ES-I3 (cell line): ENCODE results near the gene FZD4.
"Not testable (repeated sequence)": the region's sequence is repeated elsewhere in the genome, so short reads cannot be mapped to it uniquely, and the experiment has no call there.

Experiments
- H3K36me3 ChIP-seq: 2 replicates; pipeline ENCODE4 v1.6.1; 2013; ENCODE audit warnings: mild to moderate bottlenecking, low read length, control low read depth, moderate library complexity; ENCODE audit not compliant: insufficient read depth
- H3K4me1 ChIP-seq: 2 replicates; pipeline ENCODE4 v1.6.1; 2013; ENCODE audit warnings: mild to moderate bottlenecking, control low read depth, low read length; ENCODE audit not compliant: insufficient read depth
- H3K9ac ChIP-seq: 2 replicates; pipeline ENCODE4 v1.6.1; 2013; ENCODE audit warnings: low read depth, mild to moderate bottlenecking, low read length, moderate library complexity
- H3K9me3 ChIP-seq: 2 replicates; pipeline ENCODE4 v1.6.1; 2013; ENCODE audit warnings: mild to moderate bottlenecking, low read length, moderate library complexity; ENCODE audit not compliant: control insufficient read depth, insufficient read depth

The FZD4 gene

DNA sequence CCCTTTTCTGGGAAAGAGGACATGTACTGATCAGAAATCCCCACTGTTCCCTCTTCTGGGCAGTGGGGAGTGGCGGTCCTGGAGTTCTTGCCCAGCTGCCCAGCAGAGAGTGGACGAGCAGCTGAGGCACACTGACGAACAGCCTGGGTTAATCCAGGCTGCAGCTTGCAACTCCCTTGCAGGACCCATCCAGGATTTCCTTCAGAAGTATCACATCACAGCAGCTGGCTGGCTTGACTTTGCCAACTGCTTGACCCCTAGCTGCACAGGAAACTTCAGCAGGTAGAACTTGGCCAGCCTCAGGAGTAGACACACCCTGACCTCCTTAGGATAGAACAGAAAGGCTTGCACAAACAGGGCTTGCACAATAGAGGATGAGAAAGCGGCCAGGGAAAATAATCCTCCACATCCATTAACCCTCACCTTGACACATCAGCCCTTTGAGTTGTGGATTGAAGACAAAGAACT is 27.9 kb upstream of the FZD4 start:
- peaks cover 3% of the 10 kb centered on the region; the same call in 1 of the 2 replicates for H3K4me1 ChIP-seq
- no peak overlapping the region for H3K9ac ChIP-seq
- no peaks in the 10 kb centered on the region for H3K36me3 ChIP-seq
- no peaks in the 10 kb centered on the region for H3K9me3 ChIP-seq

DNA sequence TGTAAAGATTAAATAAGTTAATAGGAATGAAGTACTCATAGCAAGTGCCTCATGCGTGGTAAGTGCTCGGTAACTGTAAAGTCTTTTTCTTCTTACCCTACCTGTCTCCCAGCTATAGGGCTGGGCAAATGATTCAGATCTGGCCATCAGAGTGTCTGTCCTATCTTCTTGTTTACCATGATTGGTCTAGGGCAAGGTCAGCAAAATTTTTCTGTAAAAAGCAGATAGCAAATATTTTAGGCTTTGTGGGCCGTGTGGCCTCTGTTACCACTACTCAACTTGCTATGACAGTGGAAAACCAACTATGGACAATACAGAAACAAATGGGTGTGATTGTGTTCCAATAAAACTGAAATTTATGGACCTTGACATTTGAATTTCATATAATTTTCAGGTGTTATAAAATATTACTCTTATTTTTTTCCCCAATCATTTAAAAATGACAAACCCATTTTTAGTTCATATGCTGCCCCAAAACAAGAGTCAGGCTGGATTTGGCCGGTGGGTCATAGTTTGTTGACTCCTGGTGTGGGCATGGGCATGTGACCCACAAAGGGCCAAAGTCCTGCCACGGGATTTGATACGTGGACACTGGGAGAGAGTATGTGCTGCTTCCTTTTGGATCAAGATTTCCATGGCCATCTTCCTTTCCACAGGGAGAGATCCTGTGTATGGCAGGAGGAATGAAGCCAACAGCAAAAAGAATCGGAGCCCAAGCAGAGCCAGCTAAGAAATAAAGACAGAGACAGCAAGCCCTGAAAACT is 26.8 kb upstream of the FZD4 start:
- Histone ChIP-seq H3K36me3 (no peaks in the 10 kb centered on the region), H3K9ac (no peak overlapping the region), H3K9me3 (no peaks in the 10 kb centered on the region), H3K4me1 (peaks cover 3% of the 10 kb centered on the region; the same call in 1 of the 2 replicates)

DNA sequence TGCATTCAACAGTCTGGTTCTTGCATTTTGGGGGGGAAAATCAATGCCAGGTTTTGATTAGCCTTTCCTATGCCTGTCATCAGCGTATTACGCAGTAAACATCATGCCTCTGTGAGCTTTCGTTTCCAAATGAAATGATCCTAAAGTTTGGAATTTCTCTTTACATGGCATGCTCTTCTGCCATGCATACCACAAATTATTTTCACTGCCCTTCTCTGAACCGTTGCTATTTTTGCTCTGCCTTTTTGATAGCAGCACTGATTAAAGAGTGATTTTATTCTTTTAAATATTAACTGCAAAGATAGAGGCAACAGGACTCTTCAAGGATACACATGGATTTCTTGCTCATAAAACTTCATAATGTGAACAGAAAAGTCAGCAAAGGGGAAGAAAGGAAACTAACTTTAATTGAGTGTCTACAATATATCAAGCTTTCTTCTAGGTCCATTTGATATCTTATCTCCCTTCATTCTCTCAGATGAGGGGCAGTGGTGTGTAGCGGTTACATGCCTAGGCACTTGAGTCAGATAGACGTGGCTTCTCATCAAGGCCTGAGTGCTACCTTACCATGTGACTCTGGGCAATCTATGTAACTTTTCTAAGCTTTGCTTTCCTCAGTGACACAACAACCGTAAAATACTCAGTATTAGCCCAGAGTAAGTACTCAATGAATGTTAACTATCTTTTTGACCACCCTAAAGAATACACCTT is 25.0 kb upstream of the FZD4 start:
- Histone ChIP-seq H3K9ac (no peak overlapping the region), H3K36me3 (no peaks in the 10 kb centered on the region), H3K4me1 (peaks cover 3% of the 10 kb centered on the region; the same call in 1 of the 2 replicates), H3K9me3 (no peaks in the 10 kb centered on the region)

DNA sequence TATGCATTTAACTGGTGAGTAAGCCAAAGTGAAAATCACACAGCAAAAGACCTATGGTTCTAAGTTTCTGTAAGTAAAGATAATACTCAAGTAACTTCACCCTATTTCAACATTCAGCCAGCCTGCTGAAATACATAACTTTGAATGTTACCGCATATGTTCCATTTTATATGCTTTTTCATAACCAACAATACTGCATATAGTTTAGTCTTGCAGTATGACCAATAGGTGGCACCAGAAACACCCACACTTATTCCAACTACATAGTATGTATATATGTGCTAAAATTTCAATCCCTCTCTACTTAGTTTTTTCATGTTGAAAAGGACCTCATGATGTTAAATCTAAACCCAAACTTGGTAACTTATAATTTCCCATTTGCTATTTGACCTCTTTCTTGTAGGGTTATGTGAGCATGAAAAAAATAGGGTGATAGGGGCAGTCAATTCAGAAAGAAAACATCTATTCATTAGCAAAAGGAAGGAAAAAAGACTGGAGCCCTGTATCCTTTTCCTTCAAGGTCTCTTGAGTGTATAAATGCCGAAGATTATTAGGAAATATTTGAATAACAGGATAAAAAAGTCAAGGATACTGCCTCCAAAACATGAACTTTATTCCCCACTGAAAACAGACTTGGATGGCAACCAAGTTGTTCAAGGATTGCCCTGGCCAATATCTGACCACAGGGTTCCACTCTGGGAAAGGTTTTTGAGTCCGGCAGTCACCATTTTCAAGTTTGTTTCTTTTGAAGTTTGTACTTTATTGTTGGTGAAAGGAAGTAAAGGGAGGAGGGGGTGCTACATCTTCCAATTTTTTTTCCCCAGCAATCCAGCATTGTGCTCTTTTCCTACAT is 23.8 kb upstream of the FZD4 start:
- Histone ChIP-seq H3K36me3 (no peaks in the 10 kb centered on the region), H3K9ac (no peak overlapping the region), H3K9me3 (no peaks in the 10 kb centered on the region), H3K4me1 (peaks cover 3% of the 10 kb centered on the region; the same call in 1 of the 2 replicates)

DNA sequence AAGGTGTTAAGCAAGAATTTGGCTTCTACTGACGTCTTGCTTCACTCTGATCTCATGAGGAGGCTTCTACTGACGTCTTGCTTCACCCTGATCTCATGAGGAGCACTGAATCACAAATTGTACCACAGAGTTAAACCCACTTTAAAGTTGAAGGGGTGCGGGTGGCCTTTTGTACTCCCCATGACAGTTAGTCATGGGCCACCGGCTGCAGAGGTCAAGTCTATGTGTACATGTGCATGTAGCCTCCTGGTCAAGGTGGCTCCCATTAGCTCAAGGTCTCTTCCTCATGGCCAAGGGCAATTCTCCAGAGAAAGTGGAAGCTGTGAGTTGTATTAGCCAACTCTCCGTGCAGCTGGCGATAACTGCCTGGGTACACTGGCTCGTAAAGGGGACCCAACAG is 23.1 kb upstream of the FZD4 start:
- no peak overlapping the region for H3K9ac ChIP-seq
- H3K9me3 ChIP-seq, result no peaks in the 10 kb centered on the region
- no peaks in the 10 kb centered on the region for H3K36me3 ChIP-seq

DNA sequence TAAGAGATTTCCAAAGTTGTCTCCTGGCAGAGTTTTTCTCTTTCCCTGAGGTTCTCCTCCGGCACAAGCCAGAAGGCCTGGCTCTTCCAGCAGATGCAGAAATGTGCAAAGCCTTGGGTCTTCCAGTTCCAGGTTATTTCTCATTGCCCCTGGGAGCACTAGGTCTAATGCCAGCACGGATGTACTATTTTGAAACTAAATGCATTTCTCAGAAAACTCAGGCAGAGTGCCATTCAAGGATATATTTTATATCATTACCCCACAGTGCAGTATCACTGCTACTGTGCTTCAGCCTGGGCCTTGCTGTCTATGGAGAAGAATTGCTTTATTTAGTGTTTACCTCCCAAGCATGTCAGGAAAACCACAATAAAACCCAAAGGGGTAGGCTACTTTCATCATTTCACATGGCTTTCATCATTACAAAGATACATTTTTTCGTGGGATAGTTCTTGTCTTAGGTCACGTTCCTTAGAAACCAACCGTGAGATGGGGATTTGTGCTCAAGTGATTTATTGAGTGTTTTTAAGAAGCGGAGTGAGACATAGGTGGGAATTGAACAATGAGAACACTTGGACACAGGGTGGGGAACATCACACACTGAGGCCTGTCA is 22.4 kb upstream of the FZD4 start:
- H3K9ac ChIP-seq, result no peak overlapping the region
- H3K9me3 ChIP-seq, result no peaks in the 10 kb centered on the region
- no peaks in the 10 kb centered on the region for H3K36me3 ChIP-seq
- H3K4me1 ChIP-seq, result peaks cover 3% of the 10 kb centered on the region; the same call in 1 of the 2 replicates

More for the DNA sequence above, 23.1 kb upstream of the FZD4 start:
- peaks cover 3% of the 10 kb centered on the region; the same call in 1 of the 2 replicates for H3K4me1 ChIP-seq

DNA sequence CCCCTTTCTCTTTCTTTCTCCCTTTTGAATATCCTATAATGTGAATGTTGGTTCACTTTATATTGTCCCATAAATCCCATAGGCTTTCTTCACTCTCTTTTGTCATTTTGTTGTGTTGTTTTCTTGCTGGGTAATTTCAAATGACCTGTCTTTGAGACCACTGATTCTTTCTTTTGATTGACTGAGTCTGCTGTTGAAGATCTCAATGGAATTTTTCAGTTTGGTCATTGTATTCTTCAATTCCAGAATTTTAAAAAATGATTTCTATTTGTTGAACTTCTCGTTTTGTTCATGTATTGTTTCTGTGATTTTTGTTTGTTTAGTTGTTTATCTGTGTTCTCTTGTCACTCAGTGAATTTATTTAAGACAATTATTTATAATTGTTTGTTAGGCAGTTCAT is 17.5 kb upstream of the FZD4 start:
- no peaks in the 10 kb centered on the region for H3K36me3 ChIP-seq
- H3K9ac ChIP-seq, result no peak overlapping the region
- H3K4me1 ChIP-seq, result no peaks in the 10 kb centered on the region; the same call in 1 of the 2 replicates
- H3K9me3 ChIP-seq, result no peaks in the 10 kb centered on the region

DNA sequence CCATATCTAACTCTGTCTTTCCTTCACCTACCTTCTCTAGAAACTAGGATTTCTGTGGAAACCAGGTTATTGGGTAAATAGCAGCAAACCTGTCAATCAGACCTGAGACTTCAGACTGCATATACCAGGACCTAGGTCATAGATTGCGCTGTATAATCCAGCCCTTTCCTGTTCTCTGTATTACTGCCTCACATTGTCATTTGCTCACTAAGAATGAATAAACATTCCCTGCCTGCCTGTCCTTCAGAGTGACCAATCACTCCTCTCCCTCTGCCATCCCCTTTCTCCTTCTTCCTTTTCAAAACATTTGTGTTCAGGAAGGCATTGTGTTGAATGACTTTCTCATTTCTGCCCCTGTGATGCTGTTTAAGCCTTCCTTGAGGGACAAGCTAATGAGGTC is 14.1 kb upstream of the FZD4 start:
- H3K9ac ChIP-seq, result no peak overlapping the region

DNA sequence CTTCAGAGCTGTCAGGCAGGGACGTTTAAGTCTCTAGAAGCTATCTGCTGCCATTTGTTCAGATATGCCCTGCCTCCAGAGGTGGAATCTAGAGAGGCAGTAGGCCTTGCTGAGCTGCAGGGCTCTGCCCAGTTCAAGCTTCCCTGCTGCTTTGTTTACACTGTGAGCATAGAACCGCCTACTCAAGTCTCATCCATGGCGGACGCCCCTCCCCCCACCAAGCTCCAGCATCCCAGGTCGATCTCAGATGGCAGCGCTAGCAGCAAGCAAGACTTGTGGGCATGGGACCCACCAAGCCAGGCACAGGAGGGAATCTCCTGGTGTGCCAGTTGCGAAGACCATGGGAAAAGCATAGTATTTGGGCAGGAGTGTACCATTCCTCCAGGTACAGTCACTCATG is 12.4 kb upstream of the FZD4 start:
- not testable (repeated sequence) for H3K9me3 ChIP-seq, H3K36me3 ChIP-seq, H3K9ac ChIP-seq, H3K4me1 ChIP-seq

More for the DNA sequence above, 14.1 kb upstream of the FZD4 start:
- Histone ChIP-seq H3K36me3 (no peaks in the 10 kb centered on the region), H3K4me1 (no peaks in the 10 kb centered on the region; the same call in 1 of the 2 replicates), H3K9me3 (no peaks in the 10 kb centered on the region)

DNA sequence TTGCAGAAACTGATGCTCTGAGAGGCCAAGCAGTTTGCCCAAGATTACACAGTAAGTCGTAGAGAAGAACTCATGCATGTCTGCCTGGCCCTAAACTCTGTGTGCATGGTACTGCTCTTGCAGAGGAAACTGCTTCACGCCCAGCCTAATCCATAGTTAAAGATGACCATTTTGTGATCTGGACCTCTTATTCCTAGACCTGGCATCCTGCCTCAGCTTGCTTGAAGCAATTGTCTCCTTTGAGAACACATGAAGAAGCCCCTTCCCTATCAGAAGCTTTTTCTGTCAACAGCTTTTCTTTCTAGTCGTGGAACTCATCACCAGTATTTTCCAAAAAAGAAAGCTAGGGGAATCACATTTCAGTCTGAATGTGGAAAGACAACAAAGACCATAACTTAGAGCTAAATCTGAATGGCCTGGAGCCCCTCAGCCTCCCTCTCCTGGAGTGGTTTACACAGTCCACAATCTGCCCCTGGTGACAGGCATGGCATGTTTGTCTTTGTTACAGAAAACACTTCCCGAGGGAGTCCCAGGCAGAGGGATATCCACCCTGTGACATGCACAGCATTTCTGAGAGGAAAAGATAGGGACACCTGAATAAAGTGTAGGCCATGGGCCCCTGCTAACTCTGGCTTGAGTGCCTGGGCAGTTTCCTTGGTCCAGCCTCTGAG is 2.9 kb upstream of the FZD4 start:
- Histone ChIP-seq H3K9ac (no peak overlapping the region), H3K4me1 (peaks cover 8% of the 10 kb centered on the region; the same call in 1 of the 2 replicates), H3K36me3 (no peaks in the 10 kb centered on the region), H3K9me3 (no peaks in the 10 kb centered on the region)

DNA sequence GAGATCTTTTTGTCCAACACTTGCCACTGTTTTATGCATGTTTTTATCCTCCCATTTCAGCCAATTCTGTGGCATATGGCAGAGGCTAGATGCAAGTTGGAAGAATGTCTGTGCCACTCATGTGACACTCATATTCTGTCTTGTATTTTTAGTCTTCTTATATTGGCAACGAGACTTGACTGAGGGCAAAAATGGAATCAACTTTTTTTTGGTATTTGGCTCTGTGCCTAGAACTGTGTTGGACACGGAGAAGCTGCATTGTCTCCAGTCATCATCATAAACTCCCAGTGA is 1.7 kb upstream of the FZD4 start:
- peaks cover 10% of the 10 kb centered on the region for H3K4me1 ChIP-seq
- H3K36me3 ChIP-seq, result no peaks in the 10 kb centered on the region
- H3K9ac ChIP-seq, result no peak overlapping the region
- H3K9me3 ChIP-seq, result no peaks in the 10 kb centered on the region

DNA sequence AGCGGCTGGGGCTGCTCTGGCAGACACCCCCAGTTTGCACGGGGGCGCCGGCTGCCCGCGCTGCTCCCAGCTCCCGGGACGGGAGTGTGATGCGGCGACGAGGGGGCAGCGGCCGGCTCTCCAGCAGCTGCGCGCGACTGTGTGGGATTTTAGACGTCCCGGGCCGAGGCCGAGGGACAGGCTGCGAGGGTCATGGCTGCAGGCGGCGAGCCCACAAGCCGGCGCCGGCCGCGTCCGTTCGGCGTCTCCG is 159 bp downstream of the FZD4 start:
- H3K9ac ChIP-seq, result peak overlapping the region; percentile 59
- no peaks in the 10 kb centered on the region for H3K9me3 ChIP-seq
- 0 out of 2 replicates have a peak, but pooled peaks cover 3% of the 10 kb centered on the region for H3K36me3 ChIP-seq
- H3K4me1 ChIP-seq, result peaks cover 10% of the 10 kb centered on the region

DNA sequence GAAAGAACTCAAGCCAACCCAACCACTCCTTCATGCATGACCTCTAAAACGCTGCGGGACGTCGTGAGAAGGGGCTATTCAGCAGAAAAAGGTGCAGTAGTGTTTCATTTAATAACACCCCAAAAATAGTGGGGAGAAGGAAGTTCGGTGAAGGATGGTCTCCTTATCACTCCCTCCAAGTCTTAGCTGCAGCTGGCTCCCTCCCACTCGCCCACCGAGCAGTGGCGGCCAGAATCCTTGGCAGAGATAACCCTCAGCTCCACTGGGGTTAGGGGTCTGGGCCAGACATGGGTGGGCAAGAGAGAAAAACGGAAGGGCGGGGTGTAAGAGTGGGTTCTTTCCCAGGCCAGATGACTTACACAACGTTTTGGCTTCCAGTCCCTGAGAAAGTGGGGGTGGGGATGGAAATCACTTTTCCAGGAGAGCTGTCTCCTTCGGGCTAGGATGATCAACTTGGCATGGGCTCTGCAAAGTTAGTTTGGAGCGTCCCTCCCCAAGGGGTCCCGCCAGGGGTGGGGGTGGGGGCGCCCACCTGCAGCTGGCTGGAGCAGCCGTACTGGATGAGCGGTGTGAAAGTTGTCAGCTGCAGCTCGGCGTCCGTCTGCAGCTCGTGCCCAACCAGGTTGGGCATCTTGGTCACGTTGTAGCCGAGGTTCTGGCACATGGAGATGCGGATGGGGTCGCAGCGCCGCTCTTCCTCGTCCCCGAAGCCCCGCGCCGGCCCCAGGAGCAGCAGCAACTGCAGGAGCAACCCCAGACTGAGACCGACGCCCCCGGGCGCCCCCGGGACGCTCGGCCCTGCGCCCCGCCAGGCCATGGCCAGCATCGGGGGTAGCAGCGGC is 705 bp downstream of the FZD4 start:
- peaks cover 10% of the 10 kb centered on the region for H3K4me1 ChIP-seq

More for the DNA sequence above, 705 bp downstream of the FZD4 start:
- H3K9me3 ChIP-seq, result no peaks in the 10 kb centered on the region
- H3K9ac ChIP-seq, result peak overlapping the region; percentile 59
- H3K36me3 ChIP-seq, result 0 out of 2 replicates have a peak, but pooled peaks cover 3% of the 10 kb centered on the region
